Activated B cell treated with CpG ODN at 0.5 μM for 24 hours (primary cell): ENCODE results near the gene TERT. TPM values are rescaled to one million over a fixed set of nuclear protein-coding genes. Genes with fewer than 3 reads are reported as not detected.
A peak's percentile ranks its signal among the peaks of the same experiment; 100 is the strongest.

ENCODE experiments used
- ATAC-seq: fragments of 200-7000 bp; cut with Tn5 transposase; one replicate; pipeline ENCODE4 v1.10.0; 2021; ENCODE audit warnings: low read depth, mild to moderate bottlenecking, moderate library complexity
- CTCF ChIA-PET: fragments of 350-600 bp; sonication (Branson Sonifier 250); formaldehyde crosslinking; loops from one replicate; lab custom pipeline; 2021; ENCODE audit warnings: antibody characterized with exemption; lab: Charles Lee
- POLR2A ChIA-PET: fragments of 350-600 bp; sonication (Branson Sonifier 250); formaldehyde crosslinking; loops from one replicate; lab custom pipeline; 2021; ENCODE audit warnings: antibody characterized with exemption; lab: Charles Lee
- DNase-seq: peaks from one replicate; pipeline ENCODE4 v3.0.0; 2022
- H3K27ac Mint-ChIP-seq: one replicate; pipeline ENCODE4 v1.8.0; 2020; ENCODE audit warnings: mixed read lengths
- H3K27me3 Mint-ChIP-seq: one replicate; pipeline ENCODE4 v1.8.0; 2021; ENCODE audit warnings: mixed read lengths
- H3K36me3 Mint-ChIP-seq: one replicate; pipeline ENCODE4 v1.8.0; 2021; ENCODE audit warnings: low read depth, mixed read lengths
- H3K4me1 Mint-ChIP-seq: one replicate; pipeline ENCODE4 v1.8.0; 2021; ENCODE audit warnings: mixed read lengths
- H3K4me3 Mint-ChIP-seq: one replicate; pipeline ENCODE4 v1.8.0; 2020; ENCODE audit warnings: mild to moderate bottlenecking, mixed read lengths
- H3K9me3 Mint-ChIP-seq: one replicate; pipeline ENCODE4 v1.8.0; 2020; ENCODE audit warnings: mixed read lengths
- intact Hi-C: fragments of 100-400 bp; cut with micrococcal nuclease; formaldehyde crosslinking; loops from one replicate; pipeline ENCODE4 v1.15.1; 2024
- total RNA-seq: library from RNA; stranded (reverse); gene quantifications from 2 replicates; pipeline ENCODE4 v1.2.3, GENCODE V29; 2022
- TF ChIP-seq, protein P1 (sequence below): fragments of 200-600 bp; IDR thresholded peaks from one replicate; pipeline ENCODE4 v1.8.0; 2022; ENCODE audit warnings: antibody characterized with exemption, mild to moderate bottlenecking

The TERT gene
- total RNA-seq, 1 donor from 2014 or later = 0.35 TPM

DNA sequence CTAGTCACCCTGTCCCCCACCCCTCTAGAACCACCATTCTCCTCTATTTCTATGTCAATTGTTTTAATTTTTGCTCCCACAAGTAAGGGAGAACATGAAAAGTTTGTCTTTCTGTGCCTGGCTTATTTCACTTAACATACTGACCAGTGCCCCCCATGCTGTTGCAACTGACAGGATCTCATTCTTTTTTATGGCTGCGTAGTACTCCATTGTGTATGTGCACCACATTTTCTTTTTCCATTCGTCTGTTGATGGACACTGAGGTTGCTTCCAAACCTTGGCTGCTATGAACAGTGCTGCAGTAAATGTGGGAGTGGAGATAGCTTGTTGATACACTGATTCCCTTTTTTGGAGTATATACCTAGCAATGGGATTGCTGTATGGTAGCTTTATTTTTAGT is 7.4 kb upstream of the TERT start:
- POLR2A ChIA-PET = no interaction called here
- DNase-seq = no peak
- Mint-ChIP-seq H3K27me3 (no peaks in the 10 kb centered on the region), H3K4me3 (no peak overlapping the region), H3K27ac (no peak overlapping the region), H3K36me3 (no peaks in the 10 kb centered on the region), H3K9me3 (peaks cover 4% of the 10 kb centered on the region), H3K4me1 (no peaks in the 10 kb centered on the region)
- intact Hi-C loops = no loop called here
- TF ChIP-seq, protein P1, sequence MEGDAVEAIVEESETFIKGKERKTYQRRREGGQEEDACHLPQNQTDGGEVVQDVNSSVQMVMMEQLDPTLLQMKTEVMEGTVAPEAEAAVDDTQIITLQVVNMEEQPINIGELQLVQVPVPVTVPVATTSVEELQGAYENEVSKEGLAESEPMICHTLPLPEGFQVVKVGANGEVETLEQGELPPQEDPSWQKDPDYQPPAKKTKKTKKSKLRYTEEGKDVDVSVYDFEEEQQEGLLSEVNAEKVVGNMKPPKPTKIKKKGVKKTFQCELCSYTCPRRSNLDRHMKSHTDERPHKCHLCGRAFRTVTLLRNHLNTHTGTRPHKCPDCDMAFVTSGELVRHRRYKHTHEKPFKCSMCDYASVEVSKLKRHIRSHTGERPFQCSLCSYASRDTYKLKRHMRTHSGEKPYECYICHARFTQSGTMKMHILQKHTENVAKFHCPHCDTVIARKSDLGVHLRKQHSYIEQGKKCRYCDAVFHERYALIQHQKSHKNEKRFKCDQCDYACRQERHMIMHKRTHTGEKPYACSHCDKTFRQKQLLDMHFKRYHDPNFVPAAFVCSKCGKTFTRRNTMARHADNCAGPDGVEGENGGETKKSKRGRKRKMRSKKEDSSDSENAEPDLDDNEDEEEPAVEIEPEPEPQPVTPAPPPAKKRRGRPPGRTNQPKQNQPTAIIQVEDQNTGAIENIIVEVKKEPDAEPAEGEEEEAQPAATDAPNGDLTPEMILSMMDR = no peak
- CTCF ChIA-PET = no interaction called here
- ATAC-seq = no peak

DNA sequence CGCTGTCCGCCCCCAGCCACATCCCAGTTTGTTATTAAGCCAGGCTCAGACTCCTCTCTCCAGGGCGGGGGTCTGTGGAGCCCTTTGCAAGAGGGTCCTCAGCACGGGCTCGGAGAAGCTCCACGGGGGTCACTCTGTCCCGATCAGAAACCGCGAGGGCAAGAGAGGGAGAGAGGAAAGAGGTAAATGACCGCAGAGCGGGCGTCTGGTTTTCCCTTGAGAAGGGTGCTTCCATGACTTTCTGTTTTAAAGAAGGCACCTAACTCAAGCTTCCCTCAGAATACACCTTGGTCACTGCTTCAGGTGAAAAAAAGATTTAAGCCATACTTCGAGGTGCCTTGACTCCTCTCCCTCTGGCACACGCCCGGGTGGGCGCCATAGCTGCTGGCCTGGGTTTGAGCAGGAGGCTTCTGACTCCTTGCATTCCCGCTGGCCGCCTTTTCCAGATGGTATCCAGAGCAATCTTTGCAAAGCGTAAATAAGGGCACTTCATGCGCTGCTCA is 5.8 kb upstream of the TERT start:
- ChIA-PET CTCF (no interaction called here), POLR2A (no interaction called here)
- peaks cover 4% of the 10 kb centered on the region for H3K9me3 Mint-ChIP-seq
- ATAC-seq (no peak), DNase-seq (peak; percentile 9)
- no peaks in the 10 kb centered on the region for H3K36me3 Mint-ChIP-seq
- H3K4me1 Mint-ChIP-seq = peaks cover 5% of the 10 kb centered on the region
- no peak overlapping the region for H3K27ac Mint-ChIP-seq
- TF ChIP-seq, protein P1 = no peak
- no peak overlapping the region for H3K4me3 Mint-ChIP-seq
- no peaks in the 10 kb centered on the region for H3K27me3 Mint-ChIP-seq
- intact Hi-C loops = no loop called here

DNA sequence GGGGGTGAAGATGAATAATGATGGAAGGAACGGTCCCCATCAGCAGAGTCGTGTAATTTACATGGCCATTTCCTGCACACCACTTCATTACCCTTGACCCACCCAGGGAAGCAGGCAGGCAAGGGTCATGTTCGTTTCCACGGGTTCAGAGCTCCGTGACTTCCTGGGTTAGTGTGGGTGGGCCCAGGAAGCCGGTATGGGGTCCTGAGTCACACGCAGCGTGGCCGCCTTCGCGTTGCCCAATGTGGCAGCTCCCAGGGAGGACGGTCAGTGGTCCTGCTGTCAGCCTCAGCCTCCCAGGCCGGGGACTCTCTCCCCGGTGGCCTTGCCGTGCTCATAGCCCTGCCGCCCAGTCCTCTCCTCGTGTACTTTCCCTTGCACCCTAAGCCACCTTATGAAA is 5.1 kb upstream of the TERT start:
- TF ChIP-seq, protein P1 = no peak
- H3K4me1 Mint-ChIP-seq = peaks cover 5% of the 10 kb centered on the region
- H3K27me3 Mint-ChIP-seq = no peaks in the 10 kb centered on the region
- ATAC-seq (no peak), DNase-seq (peak; percentile 10)
- POLR2A ChIA-PET = no interaction called here
- H3K27ac Mint-ChIP-seq = no peak overlapping the region
- no peak overlapping the region for H3K4me3 Mint-ChIP-seq
- CTCF ChIA-PET = no interaction called here
- intact Hi-C loops = no loop called here
- H3K36me3 Mint-ChIP-seq = no peaks in the 10 kb centered on the region
- peaks cover 4% of the 10 kb centered on the region for H3K9me3 Mint-ChIP-seq

DNA sequence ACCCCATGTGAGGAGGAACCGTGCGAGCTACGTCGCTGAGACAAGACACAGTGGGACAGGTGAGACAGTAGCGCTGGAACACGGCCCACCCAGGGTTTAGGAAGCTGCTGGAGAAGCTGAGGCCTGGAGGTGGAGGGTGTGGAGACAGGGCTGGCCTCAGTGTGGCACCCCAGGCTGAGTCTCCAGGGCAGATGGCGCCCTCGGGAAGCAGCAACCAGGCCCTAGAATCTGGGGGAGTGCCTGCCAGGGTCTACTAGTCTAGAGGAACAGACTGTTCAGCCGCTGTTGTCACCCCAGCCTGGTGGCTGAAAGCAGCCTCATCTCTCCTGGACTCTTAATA is 4.6 kb upstream of the TERT start:
- POLR2A ChIA-PET = no interaction called here
- Mint-ChIP-seq H3K4me3 (no peak overlapping the region), H3K27me3 (no peaks in the 10 kb centered on the region), H3K36me3 (no peaks in the 10 kb centered on the region), H3K9me3 (peaks cover 4% of the 10 kb centered on the region), H3K4me1 (peaks cover 5% of the 10 kb centered on the region), H3K27ac (no peak overlapping the region)
- intact Hi-C loops = no loop called here
- ATAC-seq (no peak), DNase-seq (peak; percentile 1)
- TF ChIP-seq, protein P1 = no peak
- CTCF ChIA-PET = no interaction called here

DNA sequence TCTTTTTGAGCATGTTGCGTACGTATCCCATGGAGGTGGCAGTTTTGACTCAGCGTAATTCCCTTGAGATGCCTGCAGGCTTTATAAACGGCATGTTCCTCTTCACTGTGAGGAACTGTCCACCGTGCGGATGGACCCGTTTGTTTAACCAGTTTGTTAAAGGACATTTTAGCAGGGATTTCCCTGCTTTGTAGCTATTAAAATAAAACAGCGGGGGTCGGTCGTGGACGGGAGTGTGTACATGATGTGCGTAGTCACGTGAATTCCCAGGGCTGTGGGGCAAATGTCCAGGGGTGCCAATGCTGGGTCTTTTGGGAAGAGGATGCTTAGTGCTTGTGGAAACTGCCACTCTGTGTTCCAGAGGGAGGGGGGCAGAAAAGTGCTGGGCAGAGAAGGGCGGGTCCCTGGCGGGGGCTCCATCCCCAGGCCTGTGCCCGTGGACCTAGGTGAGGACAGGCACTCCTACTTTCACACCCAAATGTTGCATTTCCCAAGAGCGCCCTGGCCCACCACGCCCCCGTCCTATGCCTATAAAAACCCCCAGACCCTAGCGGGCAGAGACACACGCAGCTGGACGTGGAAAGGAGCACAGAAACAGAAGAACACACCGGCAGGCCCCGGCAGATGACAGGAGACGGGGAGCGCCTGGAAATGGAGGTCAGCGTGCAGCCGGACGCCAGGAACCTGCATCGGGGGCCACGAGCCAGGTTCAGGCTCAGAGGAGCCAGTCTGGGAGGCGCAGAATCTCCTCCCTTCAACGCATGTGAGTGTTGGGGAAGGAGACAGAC is 4.0 kb upstream of the TERT start:
- no peak for ATAC-seq
- no peaks in the 10 kb centered on the region for H3K27me3 Mint-ChIP-seq
- H3K9me3 Mint-ChIP-seq = peaks cover 4% of the 10 kb centered on the region
- no peak overlapping the region for H3K4me3 Mint-ChIP-seq
- TF ChIP-seq, protein P1 = no peak
- no peaks in the 10 kb centered on the region for H3K36me3 Mint-ChIP-seq
- no peak overlapping the region for H3K27ac Mint-ChIP-seq
- CTCF ChIA-PET = no interaction called here
- peaks cover 5% of the 10 kb centered on the region for H3K4me1 Mint-ChIP-seq
- intact Hi-C loops = no loop called here
- POLR2A ChIA-PET = no interaction called here
- DNase-seq = peak; percentile 4
